D721Med (cell line): ENCODE measurements around the gene APOC3.

Experiments
- DNase-seq: peaks from one replicate; pipeline ENCODE4 v3.0.0; 2011; ENCODE audit warnings: low spot score; ENCODE audit not compliant: insufficient read length
- FAIRE-seq: peaks from 2 replicates; lab custom pipeline; 2011; peaks lifted over from hg19 to GRCh38; lab: Jason Lieb, UNC
- CTCF ChIP-seq: IDR thresholded peaks from 2 replicates; pipeline ENCODE4 v1.5.1; 2012; ENCODE audit warnings: mild to moderate bottlenecking, control low read depth; ENCODE audit not compliant: insufficient read depth; ENCODE audit errors: missing control alignments

The APOC3 gene

GRCh38 chr11:116852261-116853031, 22.7 kb downstream of the APOC3 start:
- no peak for TF ChIP-seq CTCF
- DNase-seq (no peak), FAIRE-seq (no peak)

- FAIRE-seq (no peak), DNase-seq (no peak)
- TF ChIP-seq CTCF = no peak
Measured at GRCh38 chr11:116853461-116854073, 23.9 kb downstream of the APOC3 start.

- TF ChIP-seq CTCF = no peak
- no peak for FAIRE-seq
- DNase-seq = no peak
Measured at GRCh38 chr11:116855413-116855812, 25.7 kb downstream of the APOC3 start.

GRCh38 chr11:116856423-116856822, 26.7 kb downstream of the APOC3 start:
- FAIRE-seq (no peak), DNase-seq (no peak)
- no peak for TF ChIP-seq CTCF

GRCh38 chr11:116857316-116857715, 27.6 kb downstream of the APOC3 start:
- FAIRE-seq = no peak
- DNase-seq = no peak
- TF ChIP-seq CTCF = no peak

GRCh38 chr11:116857936-116858335, 28.2 kb downstream of the APOC3 start:
- DNase-seq = no peak
- no peak for FAIRE-seq
- TF ChIP-seq CTCF = no peak

- DNase-seq = no peak
- TF ChIP-seq CTCF = no peak
- FAIRE-seq = no peak
Measured at GRCh38 chr11:116859175-116859574, 29.5 kb downstream of the APOC3 start.
